Measurements from ENCODE around the gene COL13A1. TPM values are rescaled to one million over a fixed set of nuclear protein-coding genes. Genes with fewer than 3 reads are reported as not detected.

Gene COL13A1
- total RNA-seq, 4 donors from 2014 or later = 1.2 to 4.2 (median 2.6) TPM

DNA sequence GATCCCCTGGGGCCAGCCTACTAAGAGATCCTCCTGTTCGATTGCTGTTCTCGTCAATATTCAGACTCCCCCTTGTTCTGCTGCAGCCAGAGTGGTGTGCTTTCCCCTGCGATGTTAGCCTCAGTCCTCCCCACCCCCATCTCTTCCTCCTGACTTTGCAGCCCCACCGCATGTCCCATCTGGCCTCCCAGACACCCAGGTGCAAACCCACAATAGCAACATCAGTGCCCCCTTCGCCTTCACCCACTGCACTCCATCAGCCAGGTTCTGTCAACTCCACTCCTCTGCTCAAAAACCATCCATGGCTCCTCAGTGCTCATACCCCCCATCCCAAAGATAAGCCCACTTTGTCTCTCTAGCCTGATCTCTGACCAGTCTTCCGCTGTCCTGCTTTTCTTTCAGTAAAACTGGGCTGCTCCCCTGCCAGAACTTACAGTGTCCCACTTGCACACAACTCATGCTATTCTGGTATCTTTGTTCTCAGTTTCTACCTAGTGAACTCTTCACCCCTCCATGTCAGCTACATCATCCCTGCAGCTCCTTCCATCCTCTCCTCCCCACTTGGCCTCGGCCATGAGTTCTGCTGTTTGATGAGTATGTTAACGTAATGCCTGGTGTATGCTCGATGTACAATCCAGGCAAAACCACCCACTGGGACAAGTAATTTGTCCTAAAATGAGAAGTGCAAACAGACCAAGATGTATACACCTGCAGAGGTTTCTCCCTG lies 26.6 kb downstream of the COL13A1 start:
- Histone ChIP-seq H3K9me3 (no peaks in the 10 kb centered on the region), H3K27me3 (no peaks in the 10 kb centered on the region), H3K4me3 (no peak overlapping the region), H3K36me3 (no peaks in the 10 kb centered on the region), H3K27ac (replicated peaks in 1 of 4) (no peak overlapping the region), H3K4me1 (peaks cover 0 to 4% (median 0%) of the 10 kb centered on the region in 4 donors)
- intact Hi-C loops (cut with DNase I) = no loop called here
- TF ChIP-seq POLR2AphosphoS5 (IDR thresholded peaks at IDR 0.05) (no peak), EP300 (IDR thresholded peaks at IDR 0.05) (no peak)
- TF ChIP-seq, protein P1, sequence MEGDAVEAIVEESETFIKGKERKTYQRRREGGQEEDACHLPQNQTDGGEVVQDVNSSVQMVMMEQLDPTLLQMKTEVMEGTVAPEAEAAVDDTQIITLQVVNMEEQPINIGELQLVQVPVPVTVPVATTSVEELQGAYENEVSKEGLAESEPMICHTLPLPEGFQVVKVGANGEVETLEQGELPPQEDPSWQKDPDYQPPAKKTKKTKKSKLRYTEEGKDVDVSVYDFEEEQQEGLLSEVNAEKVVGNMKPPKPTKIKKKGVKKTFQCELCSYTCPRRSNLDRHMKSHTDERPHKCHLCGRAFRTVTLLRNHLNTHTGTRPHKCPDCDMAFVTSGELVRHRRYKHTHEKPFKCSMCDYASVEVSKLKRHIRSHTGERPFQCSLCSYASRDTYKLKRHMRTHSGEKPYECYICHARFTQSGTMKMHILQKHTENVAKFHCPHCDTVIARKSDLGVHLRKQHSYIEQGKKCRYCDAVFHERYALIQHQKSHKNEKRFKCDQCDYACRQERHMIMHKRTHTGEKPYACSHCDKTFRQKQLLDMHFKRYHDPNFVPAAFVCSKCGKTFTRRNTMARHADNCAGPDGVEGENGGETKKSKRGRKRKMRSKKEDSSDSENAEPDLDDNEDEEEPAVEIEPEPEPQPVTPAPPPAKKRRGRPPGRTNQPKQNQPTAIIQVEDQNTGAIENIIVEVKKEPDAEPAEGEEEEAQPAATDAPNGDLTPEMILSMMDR (IDR thresholded peaks at IDR 0.05) = no peak
- no peak for DNase-seq (ENCODE audit: extremely low spot score)
- WGBS = 84% methylated on average over 9 of the region's 9 CpGs

DNA sequence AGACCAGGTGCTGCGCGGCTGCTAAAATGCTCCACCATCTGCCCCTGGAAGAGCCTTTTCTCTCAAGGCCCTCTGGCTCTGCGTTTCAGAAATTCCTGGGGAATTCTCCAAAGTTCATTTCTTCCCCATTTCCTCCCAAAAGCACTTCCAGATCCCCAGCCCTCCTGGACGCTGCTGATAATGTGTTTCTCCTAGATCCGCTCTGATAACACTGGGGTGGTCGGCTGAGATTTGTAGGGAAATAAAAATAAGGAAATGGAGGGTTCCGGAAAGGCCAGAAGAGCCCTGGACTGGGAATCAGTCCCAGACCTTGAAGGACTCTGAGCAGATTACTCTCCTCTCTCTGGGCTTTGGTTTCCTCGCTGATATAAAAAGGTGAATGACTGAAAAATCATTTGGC lies 28.1 kb downstream of the COL13A1 start:
- DNase-seq (ENCODE audit: extremely low spot score) = no peak
- Histone ChIP-seq H3K27me3 (no peaks in the 10 kb centered on the region), H3K27ac (replicated peaks in 1 of 4) (no peak overlapping the region), H3K4me3 (no peak overlapping the region), H3K4me1 (peaks cover 0 to 4% (median 0%) of the 10 kb centered on the region in 4 donors), H3K36me3 (no peaks in the 10 kb centered on the region), H3K9me3 (no peaks in the 10 kb centered on the region)
- 58% methylated on average over 8 of the region's 8 CpGs for WGBS
- TF ChIP-seq, protein P1 (IDR thresholded peaks at IDR 0.05) = no peak
- intact Hi-C loops (cut with DNase I) = no loop called here

DNA sequence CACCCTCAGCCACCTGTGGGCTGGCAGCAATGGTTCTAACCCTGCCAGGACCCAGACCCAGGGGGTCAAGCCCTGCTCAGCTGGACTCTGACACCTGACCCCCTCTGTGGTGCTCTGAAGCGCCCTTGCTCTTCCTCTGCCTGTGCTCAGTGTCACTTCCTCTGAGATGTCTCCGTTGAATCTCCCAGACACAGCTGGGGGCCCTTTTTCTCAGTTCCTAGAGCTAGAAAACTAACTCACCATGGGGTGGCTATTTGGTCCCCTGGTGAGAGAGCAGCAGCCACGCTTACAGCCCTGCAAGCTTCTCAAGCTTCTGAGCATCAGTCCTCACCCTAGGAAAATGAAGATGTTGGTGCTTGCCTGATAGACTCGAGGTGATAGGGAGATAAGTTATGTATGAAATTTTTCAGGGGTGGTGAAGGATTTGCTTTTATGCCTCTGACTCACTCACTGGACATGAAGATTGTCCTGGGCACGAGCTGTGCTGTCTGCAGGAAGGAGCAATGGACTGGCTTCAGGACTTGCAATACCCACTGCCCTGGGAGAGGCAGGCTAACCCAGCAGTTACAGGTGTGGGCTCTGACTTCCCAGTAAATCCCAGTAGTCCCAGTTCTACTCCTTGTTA lies 29.6 kb downstream of the COL13A1 start:
- DNase-seq (ENCODE audit: extremely low spot score) = no peak
- no peak overlapping the region for H3K27ac ChIP-seq (replicated peaks in 1 of 4)
- intact Hi-C loops (cut with DNase I) = no loop called here
- H3K36me3 ChIP-seq = no peaks in the 10 kb centered on the region
- WGBS = 87% methylated on average over 5 of the region's 5 CpGs
- H3K27me3 ChIP-seq = no peaks in the 10 kb centered on the region
- no peak overlapping the region for H3K4me3 ChIP-seq
- H3K9me3 ChIP-seq = no peaks in the 10 kb centered on the region
- TF ChIP-seq EP300 (IDR thresholded peaks at IDR 0.05) (no peak), POLR2AphosphoS5 (IDR thresholded peaks at IDR 0.05) (no peak), POLR2A (IDR thresholded peaks at IDR 0.05; ENCODE audit: low read depth) (no peak)
- TF ChIP-seq, protein P1 (IDR thresholded peaks at IDR 0.05) = no peak
- H3K4me1 ChIP-seq = no peaks in the 10 kb centered on the region

DNA sequence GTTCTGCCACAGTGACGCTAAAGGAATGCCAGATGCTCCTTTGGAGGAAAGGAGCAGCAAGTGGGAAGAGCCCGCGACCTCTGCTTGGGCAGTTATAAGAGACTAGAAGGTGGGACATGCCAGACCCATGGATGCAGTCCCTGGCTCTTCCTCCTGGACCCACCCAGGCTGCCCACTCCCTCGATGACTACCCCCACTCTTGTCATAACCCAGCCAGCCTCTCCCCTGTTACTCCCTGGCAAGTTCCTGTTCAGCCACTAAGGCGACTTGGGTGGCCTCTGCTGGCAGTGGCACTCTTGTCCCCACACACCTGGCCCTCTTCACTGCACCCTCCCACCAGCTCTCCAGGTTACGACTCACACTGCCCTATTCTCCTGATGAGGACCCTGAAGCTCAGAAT lies 33.5 kb downstream of the COL13A1 start:
- Histone ChIP-seq H3K4me3 (no peak overlapping the region), H3K27ac (replicated peaks in 1 of 4) (no peak overlapping the region), H3K4me1 (peaks cover 0 to 19% (median 6%) of the 10 kb centered on the region in 4 donors), H3K9me3 (no peaks in the 10 kb centered on the region), H3K27me3 (no peaks in the 10 kb centered on the region), H3K36me3 (no peaks in the 10 kb centered on the region)
- 91% methylated on average over 4 of the region's 6 CpGs for WGBS
- intact Hi-C loops (cut with DNase I) = no loop called here
- TF ChIP-seq, protein P1 (IDR thresholded peaks at IDR 0.05) = no peak
- no peak for TF ChIP-seq POLR2AphosphoS5 (IDR thresholded peaks at IDR 0.05)
- TF ChIP-seq POLR2A (IDR thresholded peaks at IDR 0.05; ENCODE audit: low read depth) = no peak
- TF ChIP-seq EP300 (IDR thresholded peaks at IDR 0.05) = no peak
- no peak for DNase-seq (ENCODE audit: extremely low spot score)
